DMS114 treated with DMSO at 0.1 percent for 48 hours (cell line): ENCODE data around the gene SNX17.
"Not testable (repeated sequence)": the region's sequence is repeated elsewhere in the genome, so short reads cannot be mapped to it uniquely, and the experiment has no call there.

Experiments used
- DNase-seq: peaks from one replicate; lab custom pipeline; 2025; ENCODE audit not compliant: unreplicated experiment; lab: John Stamatoyannopoulos, UW

The SNX17 gene

DNA sequence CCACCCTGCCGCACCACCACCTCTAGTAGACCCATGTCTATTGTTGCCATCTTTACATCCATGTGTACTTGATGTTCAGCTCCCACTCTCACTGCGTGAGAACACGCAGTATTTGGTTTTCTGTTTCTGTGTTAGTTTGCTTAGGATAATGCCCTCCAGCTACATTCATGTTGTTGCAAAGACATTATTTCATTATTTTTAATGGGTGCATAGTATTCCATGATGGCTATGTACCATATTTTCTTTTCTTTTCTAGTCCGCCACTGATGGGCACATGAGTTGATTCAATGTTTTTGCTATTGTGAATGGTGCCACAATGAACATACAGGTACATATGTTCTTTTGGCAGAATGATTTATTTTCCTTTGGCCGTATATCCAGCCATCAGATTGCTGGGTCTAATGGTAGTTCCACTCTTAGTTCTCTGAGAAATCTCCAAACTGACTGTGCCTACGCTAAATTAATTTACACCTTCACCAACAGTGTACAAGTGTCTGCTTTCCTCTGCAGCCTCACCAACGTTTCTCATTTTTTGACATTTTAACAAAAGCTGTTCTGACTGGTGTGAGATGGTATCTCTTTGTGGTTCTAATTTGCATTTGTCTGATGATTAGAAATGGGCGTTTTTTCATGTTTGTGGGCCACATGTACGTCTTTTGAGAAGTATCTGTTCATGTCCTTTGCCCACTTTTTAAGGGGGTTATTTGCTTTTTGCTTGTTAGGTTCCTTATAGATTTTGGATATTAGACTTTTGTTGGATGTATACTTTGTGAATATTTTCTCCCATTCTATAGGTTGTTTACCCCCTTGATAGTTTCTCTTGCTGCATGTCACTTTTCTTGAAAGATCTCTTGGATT is 20.6 kb downstream of the SNX17 start:
- no peak for DNase-seq

DNA sequence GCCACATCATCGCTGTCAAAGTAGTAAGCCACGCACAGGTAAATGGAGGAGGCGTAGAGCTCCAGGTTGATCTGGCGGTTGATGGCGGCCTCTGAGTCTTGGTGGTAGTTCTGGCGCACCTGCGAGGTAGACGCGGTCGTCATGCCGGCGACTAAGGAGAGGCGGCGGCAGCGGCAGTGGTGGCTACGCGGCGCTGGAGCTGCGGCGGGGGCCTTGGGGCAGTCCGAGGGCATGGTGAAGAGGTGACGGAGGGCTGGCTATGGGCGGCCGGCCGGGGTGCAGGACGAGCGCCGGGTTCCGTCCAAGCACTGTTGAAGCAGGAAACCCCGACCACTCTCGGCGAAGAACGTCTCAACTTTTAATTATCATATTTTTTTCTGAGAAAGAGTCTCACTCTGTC is 22.8 kb downstream of the SNX17 start:
- no peak for DNase-seq

DNA sequence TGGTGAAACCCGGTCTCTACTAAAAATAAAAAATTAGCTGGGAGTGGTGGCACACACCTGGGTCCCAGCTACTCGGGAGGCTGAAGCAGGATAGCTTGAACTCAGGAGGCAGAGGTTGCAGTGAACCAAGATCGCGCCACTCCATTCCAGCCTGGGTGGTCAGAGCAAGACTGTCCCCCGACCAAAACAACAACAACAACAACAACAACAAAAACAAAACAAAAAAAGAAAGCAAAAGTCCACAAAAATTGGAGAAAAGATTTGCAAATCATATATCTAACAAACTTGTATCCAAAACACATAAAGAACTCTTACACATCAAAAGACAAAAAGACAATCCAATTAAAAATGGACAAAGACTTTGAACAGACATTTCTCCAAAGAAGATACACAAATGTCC is 28.5 kb downstream of the SNX17 start:
- no peak for DNase-seq

DNA sequence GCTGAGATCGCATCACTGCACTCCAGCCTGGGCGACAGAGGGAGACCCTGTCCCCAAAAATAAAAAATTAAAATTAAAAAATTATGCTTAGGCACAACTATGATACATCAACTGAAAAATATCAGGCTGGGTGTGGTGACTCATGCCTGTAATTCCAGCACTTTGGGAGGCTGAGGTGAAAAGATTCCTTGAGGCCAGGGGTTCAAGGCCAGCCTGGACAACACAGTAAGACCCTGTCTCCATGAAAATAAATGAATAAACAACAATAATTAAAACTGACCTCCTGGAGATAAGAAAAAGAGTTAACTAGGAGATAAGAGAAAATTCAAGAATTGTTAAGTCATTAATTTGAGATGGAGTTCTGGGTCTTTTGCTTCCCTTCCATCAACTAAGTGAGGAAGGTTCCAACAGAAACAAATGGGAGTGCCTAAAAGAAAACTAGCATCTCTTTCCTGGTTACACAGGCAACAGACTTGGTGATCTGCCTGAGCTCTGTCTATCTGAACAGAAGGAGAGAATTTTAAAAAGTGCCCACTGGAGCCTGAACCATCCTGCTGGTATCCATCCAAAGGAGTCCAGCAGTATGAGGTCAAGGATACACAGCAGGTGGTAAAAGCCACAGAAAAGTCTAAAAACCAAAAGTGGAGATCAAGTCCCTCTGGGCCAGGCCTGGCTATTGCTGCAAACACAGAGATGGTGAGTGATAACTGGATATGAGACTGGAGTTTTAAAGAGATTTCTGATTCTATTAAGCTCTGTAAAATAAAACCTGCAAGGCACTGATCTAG is 30.1 kb downstream of the SNX17 start:
- DNase-seq = no peak

DNA sequence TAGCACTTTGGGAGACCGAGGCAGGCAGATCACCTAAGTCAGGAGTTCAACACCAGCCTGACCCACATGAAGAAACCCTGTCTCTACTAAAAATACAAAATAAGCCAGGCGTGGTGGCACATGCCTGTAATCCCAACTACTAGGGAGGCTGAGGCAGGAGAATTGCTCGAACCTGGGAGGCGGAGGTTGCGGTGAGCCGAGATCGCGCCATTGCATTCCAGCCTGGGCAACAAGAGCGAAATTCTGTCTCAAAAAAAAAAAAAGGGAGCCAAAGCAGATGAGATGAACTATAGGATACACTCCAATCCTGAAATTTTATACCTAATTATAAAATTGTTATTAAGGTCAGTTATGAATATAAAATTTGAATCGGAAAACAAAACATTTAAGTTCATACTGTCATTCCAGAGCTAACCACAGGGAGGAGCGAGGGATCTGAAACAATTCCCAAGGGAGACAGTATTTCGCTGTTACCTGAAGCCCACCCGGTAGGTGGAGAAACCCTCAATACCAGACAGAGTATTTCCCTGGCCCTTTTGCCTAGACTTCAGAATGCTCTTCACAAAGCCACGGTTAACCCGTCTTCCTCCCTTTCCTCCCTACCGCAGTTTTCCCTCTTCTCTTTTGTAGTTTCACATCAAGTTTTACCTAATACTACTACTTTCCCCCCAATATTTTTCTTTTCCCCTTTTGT is 37.5 kb downstream of the SNX17 start:
- DNase-seq = peak; percentile 40

DNA sequence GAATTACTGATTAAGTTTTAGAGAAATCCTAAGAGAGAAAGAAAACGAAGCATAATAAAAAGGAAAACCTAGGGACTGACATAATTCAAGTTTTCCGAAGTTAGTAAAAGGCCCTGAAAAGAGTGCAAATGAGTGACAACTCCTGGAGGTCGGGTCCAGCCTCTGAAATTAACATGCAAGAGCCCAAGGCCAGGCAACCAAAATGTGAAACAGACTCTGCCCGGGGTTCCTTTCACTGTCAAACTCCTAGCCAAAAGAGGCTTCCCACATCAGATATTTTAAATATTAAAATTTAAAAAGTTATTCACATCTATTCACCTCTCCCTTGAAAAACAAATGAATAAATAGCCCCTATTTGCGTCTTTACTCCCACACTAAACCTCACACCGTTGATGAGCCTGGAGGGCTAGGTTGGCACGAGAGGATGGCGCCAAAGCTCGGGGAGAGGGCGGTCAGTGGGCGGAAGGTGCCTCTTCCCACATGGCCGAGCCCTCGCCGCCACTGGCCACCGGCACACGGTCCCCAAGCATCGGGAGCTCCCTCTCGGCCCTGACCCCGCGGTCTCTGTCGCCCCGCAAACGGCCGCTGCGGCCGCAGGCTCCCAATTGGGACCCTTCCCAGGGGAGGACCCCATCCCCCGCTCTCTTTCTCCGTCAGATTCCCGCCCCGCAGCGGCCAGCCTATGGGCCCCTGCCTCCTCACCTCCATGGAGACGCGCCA is 38.3 kb downstream of the SNX17 start:
- DNase-seq = no peak

DNA sequence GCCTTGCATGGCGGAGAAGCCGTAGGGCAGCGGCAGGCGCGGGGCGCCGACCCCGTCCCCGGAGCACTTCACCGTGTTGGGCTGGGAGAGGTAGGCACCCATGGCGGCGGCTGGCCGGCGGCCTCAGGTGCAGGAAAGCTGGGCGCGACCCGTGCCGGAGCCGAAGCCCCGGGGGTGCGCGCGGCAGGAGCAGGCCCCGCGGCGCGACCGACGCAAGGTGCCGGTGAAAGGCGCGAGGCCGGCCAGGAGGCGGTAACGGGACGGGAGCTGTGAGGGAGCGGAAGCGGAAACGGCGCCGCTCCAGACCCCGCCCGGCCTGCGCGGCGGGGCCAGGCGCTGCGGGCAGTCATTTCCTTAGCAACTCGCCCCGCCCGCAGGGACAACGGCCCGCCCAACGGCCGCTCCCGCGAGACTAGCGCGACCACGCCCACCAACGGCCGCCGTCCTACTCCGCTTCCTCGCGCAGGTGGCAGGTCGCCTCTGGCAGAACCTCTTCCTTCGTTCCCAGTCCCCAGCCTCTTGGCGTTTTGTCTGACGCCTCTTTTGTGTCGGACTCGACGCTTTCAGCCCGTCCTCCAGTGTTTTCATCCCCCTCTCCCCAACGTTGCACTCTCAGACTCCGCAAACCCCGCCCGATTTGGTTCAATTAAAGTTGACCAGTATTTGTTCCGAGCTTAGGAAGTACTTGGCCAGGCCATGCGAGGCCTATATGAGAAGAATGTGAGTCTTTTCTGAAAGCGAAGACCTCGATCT is 39.1 kb downstream of the SNX17 start, which contains the start of gene PPM1G:
Gene PPM1G (minus strand): TSS at position 271 of the 753 bp plus-strand sequence. CDS start 169 bp downstream, at position 102.
- peak; percentile 87 for DNase-seq

DNA sequence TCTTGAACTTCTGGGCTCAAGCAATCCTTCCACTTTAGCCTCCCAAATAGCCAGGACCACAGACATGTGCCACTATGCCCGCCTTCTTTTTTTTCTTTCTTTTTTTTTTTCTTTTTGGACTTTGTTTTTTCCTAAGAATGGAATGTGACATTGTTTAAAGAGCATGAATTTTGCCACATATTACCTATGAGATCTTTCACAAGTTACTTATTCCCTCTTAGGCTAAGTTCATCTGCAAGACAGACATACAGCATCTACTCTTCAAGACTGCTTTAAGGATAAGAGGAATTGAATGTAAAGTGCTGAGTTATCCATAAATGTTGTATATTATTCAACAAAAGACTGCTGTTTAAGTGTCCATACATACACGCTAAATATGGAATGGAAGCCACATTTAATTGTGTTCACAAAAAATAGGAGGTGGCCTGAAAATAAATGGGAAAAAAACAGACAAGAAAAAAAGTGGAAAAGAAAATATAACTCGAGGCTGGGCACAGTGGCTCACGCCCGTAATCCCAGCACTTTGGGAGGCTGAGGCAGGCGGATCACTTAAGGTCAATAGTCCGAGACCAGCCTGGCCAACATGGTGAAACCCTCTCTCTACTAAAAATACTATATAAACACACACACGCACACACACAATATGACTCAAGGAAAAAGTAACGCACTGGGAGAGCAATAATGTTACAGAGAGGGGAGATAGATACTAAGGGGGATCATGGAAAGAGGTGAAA is 42.2 kb downstream of the SNX17 start:
- no peak for DNase-seq

DNA sequence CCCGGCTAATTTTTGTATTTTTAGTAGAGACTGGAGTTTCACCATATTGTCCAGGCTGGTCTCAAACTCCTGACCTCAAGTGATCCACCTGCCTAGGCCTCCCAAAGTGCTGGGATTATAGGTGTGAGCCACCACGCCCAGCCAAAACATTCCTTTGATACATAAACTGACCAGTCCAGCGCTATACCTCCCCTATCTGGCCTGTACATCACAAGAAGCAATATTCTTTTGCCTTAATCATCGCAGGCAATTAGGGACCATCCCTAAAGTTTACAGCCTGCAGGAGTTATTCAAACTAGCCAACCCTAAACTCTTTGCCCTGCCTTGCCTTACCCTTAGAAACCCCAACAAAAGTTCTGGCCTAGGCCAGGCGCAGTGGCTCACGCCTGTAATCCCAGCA is 45.7 kb downstream of the SNX17 start:
- DNase-seq = no peak

DNA sequence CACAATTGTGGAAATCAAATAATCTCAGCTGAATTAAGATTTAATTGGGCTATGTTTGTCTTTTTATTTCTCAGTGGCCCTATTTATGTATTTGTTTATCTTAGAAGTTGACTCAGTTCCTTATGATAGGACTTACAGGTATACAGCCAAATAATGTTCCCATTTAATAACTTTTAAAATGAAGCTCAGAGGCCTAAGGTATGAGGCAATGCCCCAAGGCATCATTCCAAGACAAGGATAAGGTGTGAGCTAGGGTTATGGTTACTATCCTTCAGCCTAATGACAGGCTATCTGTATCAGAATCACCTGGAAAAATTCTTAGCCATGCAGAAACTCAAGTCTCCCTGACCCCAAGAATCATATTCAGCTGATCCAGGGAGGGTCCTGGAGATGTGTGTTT is 50.6 kb downstream of the SNX17 start:
- no peak for DNase-seq

DNA sequence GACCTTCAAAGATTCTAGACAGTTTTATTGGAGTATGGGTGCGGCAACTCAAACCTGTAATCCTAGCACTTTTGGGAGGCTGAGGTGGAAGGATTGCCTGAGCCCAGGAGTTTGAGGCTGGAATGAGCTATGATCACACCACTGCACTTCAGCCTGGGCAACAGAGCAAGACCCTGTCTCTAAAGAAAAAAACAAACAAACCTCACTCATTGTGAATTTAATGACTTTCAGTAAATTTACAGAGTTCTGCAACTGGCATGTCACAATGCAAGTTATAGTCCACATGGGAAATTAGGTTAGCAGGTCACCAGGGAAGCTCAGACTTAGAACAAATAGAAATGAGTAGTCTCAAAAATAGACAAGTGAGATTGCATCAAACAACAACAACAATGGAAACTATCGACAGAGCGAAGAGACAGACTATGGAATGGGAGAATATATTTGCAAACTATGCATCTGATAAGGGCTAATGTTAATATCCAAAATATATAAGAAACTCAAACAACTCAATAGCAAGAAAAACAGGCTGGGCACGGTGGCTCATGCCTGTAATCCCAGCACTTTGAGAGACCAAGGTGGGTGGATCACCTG is 51.3 kb downstream of the SNX17 start:
- DNase-seq = no peak

DNA sequence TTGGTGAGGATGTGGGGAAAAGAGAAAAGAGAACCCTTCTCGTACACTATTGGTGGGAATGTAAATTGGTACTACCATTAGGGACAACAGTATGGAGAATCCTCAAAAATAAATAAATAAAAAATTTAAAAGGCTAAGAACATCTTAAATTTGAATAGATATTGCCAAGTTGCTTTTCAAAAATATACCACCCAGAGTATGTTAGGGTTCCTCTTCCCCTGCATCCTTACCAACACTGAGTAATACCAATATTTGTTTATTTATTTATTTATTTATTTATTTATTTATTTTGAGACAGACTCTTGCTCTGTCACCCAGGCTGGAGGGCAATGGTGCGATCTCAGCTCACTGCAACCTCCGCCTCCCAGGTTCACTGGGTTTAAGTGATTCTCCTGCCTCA is 52.5 kb downstream of the SNX17 start:
- no peak for DNase-seq

DNA sequence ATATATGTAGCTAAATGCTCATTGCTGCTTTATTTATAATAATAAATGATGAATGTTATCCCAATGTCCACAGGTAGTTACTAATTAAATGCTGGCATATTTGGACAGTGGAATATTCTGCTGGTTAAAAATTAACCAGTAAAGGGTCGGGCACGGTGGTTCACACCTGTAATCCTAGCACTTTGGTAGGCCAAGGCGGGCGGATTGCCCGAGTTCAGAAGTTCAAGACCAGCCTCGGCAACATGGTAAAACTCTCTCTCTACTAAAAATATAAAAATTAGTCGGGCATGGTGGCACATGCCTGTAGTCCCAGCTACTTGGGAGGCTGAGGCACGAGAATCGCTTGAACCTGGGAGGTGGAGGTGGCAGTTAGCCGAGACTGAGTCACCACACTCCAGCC is 54.6 kb downstream of the SNX17 start:
- not testable (repeated sequence) for DNase-seq
